WERI-Rb-1 (cell line): Measurements from ENCODE around the gene TUBB1.

Experiments used
- DNase-seq: peaks from one replicate; pipeline ENCODE4 v3.0.0-alpha.2; 2020
- H3K27ac ChIP-seq: fragments of 250-450 bp; sonication (Bioruptor Pico); 2 replicates; pipeline ENCODE4 v1.5.1; 2020; ENCODE audit warnings: mild to moderate bottlenecking, moderate library complexity
- H3K27me3 ChIP-seq: fragments of 250-450 bp; sonication (Bioruptor Pico); 2 replicates; pipeline ENCODE4 v1.5.1; 2021; ENCODE audit warnings: mild to moderate bottlenecking, low read depth, moderate library complexity; ENCODE audit not compliant: insufficient read depth, severe bottlenecking
- H3K36me3 ChIP-seq: fragments of 250-450 bp; sonication (Bioruptor Pico); 2 replicates; pipeline ENCODE4 v1.5.1; 2020; ENCODE audit warnings: mild to moderate bottlenecking, moderate library complexity
- H3K4me3 ChIP-seq: 2 replicates; pipeline ENCODE4 v1.5.1; 2011; ENCODE audit warnings: low read depth, mild to moderate bottlenecking, control low read depth, low read length
- H3K9me3 ChIP-seq: fragments of 250-450 bp; sonication (Bioruptor Pico); 2 replicates; pipeline ENCODE4 v1.5.1; 2021; ENCODE audit warnings: mild to moderate bottlenecking, moderate library complexity; ENCODE audit not compliant: severe bottlenecking
- TF ChIP-seq, protein P1 (sequence below): IDR thresholded peaks from 2 replicates; pipeline ENCODE4 v1.5.1; 2011; ENCODE audit warnings: low read depth, mild to moderate bottlenecking, control low read depth, inconsistent platforms, low read length

Gene TUBB1

DNA sequence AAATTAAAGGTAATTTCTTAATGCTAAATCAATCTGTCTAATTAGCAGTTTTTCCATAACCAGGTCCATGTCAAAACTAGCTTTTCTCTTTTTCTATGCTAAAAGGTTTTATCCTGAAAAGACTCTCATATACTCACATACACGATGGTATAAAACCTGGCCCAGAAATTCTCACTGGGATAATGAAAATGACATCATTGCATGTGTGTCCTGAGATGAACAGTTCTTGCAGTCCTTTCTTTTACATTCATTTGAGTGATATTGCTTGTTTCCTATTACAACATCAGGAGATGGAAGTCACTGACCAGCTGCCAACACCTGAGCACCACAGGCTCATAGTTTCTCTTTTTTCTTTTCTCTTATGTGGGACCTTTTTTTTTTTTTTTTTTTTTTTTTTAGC, 31.2 kb downstream of the TUBB1 start:
- Histone ChIP-seq H3K36me3 (no peaks in the 10 kb centered on the region), H3K27ac (no peak overlapping the region), H3K9me3 (no peaks in the 10 kb centered on the region), H3K4me3 (no peak overlapping the region), H3K27me3 (no peaks in the 10 kb centered on the region)
- TF ChIP-seq, protein P1, sequence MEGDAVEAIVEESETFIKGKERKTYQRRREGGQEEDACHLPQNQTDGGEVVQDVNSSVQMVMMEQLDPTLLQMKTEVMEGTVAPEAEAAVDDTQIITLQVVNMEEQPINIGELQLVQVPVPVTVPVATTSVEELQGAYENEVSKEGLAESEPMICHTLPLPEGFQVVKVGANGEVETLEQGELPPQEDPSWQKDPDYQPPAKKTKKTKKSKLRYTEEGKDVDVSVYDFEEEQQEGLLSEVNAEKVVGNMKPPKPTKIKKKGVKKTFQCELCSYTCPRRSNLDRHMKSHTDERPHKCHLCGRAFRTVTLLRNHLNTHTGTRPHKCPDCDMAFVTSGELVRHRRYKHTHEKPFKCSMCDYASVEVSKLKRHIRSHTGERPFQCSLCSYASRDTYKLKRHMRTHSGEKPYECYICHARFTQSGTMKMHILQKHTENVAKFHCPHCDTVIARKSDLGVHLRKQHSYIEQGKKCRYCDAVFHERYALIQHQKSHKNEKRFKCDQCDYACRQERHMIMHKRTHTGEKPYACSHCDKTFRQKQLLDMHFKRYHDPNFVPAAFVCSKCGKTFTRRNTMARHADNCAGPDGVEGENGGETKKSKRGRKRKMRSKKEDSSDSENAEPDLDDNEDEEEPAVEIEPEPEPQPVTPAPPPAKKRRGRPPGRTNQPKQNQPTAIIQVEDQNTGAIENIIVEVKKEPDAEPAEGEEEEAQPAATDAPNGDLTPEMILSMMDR: no peak
- no peak for DNase-seq

DNA sequence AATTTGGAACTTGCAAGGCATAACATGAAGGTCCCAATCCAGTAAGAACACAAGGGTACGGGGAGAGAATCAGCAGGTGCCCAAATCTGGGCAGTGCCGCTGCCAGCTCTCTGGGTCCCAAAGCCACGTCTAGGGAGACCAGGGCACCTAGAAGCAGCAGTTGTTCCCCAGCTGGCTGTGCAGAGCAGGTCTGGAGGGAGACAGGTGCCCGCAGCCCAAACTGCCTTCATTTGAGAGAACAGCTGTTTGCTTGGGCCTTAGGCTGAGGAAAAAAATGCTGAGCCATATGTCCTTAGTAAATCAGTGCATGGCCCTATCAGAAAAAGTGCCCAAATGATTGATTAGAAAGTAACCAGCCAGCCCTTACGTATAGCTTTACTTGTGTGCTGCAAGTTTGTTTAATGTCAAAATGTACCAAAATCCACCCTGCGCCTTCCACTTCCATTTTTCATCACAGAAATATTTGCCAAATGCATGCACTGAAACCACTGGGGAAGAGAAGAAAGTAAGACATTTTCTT, 32.5 kb downstream of the TUBB1 start:
- Histone ChIP-seq H3K27ac (no peak overlapping the region), H3K9me3 (no peaks in the 10 kb centered on the region), H3K4me3 (no peak overlapping the region), H3K36me3 (no peaks in the 10 kb centered on the region), H3K27me3 (no peaks in the 10 kb centered on the region)
- TF ChIP-seq, protein P1: no peak
- peak; percentile 19 for DNase-seq

DNA sequence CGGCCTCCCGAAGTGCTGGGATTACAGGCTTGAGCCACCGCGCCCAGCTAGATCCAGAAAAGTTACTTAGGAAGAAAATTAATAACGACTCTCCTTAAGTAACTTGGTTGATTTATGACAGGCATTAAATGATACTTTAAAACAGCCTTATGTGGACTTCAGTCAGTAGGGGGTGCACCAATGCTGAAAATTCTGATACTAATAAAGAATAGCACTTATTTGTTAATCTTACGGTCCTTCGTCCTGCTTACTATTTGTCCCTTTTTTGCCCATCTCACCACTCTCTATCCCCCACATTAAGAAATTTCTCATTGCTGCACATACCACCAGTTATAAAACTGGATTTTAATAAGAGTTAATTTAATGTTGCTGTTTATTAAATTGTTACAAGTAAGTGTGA, 36.1 kb downstream of the TUBB1 start:
- TF ChIP-seq, protein P1: 0 out of 2 replicates have a peak, but pooled peaks have one; percentile 12
- no peak overlapping the region for H3K27ac ChIP-seq
- H3K27me3 ChIP-seq: no peaks in the 10 kb centered on the region
- DNase-seq: no peak
- no peaks in the 10 kb centered on the region for H3K36me3 ChIP-seq
- no peaks in the 10 kb centered on the region for H3K9me3 ChIP-seq
- no peak overlapping the region for H3K4me3 ChIP-seq

DNA sequence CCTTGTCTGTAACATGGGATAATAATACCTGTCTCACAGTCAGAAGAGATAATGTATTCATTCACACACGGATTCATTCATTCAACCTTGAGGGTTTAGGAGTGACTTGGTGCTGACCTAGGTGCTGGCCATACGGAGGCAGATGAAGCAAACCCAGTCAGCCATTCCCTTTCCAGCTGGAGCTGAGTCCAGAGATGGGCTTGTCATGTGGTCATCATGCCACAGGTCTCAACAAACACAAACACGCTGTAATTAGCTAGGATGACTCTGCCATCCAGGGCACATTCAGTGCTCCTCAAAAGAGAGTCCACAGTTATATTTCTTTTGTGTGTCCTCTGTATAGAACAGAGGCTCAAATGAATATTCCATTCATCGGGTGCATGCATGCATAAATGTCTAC, 42.9 kb downstream of the TUBB1 start:
- no peak for DNase-seq

DNA sequence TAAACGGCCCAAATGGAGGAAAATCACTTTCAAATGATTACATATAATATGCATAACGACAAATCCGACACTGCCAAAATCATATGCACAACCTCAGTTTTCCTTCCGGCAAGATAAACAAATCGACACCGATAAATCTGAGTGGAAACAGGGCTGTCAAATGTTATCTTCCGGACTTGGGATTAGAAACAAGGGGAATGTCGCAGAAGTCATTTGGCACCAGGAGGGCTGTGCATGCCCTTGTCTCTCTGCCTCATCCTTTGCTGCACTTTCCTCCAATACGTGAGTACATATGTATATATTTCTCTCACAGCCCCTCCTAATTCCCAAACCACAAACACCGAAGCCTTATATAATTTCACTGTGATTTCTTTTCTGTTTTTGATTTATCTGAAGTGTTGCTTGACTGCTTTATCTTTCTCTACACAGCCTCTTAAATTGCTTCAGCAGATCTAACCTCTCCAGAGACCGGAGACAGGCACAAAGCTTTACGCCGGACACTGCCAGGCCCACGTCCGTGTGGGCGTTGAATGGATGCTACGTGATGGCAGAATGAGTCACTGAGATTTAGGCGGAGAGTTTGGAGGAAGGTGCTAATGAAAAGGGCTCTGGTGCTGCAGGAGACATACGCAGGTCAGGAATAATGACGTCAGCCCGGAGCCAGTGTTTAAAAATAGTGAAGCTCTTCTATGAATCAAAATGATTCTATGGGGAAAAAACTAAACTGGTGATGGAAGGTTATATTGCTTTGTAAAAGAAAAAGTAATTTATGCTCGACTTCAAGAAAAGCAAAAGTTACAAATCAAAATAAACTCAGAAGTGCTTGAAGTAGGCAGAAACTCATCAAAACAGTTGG, 44.4 kb downstream of the TUBB1 start:
- Histone ChIP-seq H3K27ac (peak overlapping the region; percentile 74), H3K4me3 (peak overlapping the region; percentile 31), H3K9me3 (no peaks in the 10 kb centered on the region), H3K36me3 (no peaks in the 10 kb centered on the region), H3K27me3 (no peaks in the 10 kb centered on the region)
- TF ChIP-seq, protein P1: no peak
- DNase-seq: peak; percentile 50

More for the DNA sequence above, 42.9 kb downstream of the TUBB1 start:
- Histone ChIP-seq H3K27me3 (no peaks in the 10 kb centered on the region), H3K36me3 (no peaks in the 10 kb centered on the region), H3K9me3 (no peaks in the 10 kb centered on the region), H3K27ac (peak overlapping the region; percentile 74), H3K4me3 (no peak overlapping the region)
- TF ChIP-seq, protein P1: no peak
